NCI-H146 treated with DMSO at 0.1 percent for 48 hours (cell line): Measurements from ENCODE around the gene SUFU.

ENCODE experiments used
- DNase-seq: peaks from one replicate; lab custom pipeline; 2025; ENCODE audit not compliant: unreplicated experiment; lab: John Stamatoyannopoulos, UW

The SUFU gene

DNA sequence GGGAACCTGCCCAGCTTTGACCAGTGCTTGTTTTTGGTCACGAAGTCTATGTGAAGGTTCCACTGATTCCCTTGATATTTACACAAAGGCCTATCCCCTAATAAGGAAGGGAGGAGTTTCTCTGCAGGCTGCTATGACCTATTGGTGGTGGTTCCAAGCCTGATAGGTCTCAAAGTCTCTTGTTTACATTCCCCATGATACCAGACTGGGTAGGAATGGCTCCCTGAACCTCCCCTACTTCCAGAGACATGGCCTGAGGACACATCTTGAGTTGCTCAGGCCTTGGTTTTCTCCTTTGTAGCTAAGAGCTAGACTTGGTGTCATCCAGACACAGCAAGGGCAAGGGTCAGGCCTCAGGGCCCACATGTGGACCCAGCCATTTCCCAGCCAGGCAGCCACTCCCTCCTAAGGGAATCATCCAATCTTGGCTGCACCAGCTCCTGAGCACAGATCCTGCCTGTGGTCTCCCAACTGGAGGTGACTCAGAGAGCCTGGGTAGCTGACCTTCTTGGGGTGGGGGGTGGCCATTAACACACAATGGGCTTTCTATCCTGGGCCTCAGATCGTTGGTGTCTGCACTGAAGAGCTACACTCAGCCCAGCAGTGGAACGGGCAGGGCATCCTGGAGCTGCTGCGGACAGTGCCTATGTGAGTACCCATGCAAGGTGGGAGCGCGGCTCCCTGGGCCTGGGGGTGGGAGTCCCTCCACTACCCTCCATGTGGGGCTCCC is 89.5 kb downstream of the SUFU start:
- DNase-seq: no peak

DNA sequence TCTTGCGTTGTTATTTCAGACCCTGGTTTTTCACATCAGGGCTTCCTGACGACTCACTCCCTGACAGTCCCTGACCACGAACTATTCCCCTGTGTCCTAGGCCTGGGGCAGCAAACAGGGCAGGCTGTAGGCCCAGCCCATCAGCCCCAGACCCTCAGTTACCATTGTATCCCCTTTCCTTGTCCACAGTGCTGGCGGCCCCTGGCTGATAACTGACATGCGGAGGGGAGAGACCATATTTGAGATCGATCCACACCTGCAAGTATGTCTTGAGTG is 90.0 kb downstream of the SUFU start:
- DNase-seq: no peak

DNA sequence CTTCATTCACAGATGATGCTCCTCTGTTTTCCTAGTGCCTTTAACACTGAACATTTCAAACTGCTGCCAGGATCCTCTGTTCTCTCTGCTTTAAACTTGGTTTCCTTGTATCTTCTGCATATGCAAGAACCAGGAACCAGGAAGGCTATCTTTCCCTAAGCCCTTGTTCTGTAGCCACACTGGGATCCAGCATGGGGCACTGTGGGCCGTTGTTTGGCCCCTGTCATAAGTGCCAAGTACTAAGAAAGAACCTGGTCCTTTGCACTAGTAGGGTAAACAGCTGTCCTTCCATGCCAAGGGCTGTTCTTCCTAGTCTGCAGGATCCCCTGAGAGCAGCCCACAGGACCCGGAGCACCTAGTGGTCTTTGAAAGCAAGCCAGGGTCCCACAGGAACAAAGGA is 91.5 kb downstream of the SUFU start:
- no peak for DNase-seq

DNA sequence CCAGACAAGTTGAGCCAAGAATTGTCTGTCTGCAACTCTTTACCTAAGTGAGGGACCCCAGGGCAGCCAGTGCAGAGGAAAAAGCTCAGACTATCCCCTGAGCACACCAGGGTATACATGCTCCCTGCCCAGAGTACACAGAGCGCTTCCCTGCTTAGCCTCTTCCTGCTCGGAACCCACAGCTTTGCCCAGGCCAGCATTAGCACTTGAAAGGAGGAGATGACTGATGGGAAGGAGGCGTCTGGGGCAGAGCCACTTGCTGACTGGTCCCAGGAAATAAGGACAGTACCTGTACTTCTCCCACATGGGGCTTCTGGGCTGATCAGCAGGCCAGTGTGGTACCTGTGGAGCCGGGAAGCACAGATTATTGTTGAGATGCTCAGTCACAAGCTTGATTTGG is 92.1 kb downstream of the SUFU start:
- no peak for DNase-seq

DNA sequence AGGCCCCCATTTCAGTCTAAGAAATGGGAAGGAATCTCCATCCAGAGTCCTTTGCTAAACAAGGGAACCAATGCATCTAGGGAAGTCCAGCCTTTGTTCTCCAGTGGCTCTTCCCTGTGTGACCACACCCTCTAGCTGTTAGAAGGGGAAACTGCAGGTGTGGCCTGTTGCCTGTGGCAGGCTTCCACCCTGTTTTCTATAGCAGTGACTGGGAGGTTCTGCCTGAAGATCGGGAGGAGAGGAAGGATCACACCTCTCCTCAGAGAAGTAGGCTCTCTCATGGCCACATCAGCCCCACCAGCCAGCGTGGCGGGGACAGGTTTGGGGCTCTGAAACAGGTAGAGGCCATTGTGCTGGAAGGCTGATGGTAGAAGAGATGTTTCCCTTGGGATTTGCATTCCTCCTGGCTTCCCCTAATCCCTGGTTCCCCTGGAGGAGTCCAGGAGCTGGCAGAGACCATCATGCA is 92.8 kb downstream of the SUFU start:
- peak; percentile 32 for DNase-seq

DNA sequence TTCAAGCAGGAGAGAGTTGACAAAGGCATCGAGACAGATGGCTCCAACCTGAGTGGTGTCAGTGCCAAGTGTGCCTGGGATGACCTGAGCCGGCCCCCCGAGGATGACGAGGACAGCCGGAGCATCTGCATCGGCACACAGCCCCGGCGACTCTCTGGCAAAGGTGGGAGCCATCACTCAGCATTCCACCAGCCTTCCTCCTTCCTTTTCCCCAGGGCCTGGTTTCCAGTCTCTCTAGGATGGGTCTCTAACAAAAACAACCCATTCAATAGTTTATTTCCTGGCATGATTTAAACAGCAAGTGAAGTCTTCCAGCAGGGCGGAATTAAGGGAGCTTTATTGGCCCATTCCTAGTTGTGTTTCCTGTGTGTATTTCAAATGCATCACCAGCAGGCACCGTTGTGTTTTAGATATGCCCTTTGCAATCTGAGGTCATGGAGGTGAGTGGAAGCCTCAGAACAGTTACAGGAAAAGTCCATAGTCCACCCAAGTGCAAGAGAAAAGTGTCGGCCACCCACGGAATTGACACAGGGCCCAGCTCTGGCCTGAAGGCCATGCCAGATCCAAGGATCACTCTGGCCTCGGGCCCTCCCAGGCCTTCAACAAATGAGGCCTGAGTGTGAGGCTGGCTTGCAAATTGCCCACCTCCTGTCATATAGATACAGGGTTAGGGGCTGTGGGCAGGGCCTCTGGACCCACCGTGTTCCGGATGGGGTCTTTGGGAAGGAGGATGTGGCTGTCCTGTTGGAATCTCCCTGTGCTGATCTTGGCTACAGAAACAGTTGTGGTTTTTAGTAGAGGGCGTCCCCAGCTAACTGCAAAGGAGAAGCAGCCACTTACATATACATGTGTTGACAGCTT is 93.6 kb downstream of the SUFU start:
- DNase-seq: no peak

DNA sequence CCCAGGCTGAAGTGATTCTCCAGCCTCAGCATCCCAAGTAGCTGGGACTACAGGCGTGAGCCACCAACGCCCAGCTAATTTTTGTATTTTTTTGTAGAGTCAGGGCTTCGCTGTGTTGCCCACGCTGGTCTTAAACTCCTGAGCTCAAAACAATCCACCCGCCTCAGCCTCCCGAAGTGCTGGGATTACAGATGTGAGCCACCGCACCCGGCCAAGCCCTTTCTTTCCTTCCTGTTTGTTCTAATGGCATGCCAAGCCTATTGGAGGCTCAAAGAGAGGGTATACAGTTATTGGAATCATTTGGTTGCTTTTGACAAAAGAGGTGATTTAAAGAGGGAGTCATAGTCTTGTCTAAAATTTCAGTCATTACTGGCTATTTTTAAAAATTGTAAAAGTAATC is 94.5 kb downstream of the SUFU start:
- DNase-seq: no peak

DNA sequence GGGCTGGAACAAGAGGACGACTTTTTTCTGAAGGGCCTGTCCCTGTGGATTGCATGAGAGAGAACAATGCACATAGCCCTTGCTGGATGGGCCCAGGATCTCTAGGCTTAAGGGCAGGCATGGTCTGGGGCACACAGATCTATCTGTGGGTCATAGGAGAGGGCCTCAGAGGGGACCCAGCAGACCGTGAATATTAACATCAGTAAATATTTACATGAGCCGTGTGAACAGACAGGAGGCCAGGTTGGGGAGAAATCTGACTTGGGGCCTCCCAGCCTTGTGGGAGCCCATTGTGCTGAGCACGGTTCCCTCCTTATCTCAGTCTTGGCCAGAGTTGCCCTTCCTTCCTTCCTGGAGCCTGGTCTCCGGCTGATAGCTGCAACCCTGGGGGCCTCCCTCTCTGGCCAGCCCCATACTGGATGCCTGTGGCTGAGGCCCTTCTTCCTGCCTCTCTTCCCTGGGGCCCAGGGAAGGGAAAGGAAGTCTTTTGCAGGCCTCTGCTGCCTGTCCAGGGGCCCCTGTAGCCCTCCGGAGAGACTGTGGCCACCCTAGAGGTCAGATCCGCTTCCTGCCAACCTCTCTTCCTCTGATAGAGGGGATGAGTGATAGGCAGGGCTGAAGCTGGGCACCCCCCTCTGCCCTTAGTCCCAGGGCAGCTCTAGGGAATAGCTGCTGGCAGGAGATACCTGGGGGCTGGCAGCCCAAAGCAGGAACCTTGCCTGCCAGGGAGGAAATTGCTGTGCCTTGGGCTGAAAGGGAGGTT is 96.0 kb downstream of the SUFU start:
- no peak for DNase-seq

DNA sequence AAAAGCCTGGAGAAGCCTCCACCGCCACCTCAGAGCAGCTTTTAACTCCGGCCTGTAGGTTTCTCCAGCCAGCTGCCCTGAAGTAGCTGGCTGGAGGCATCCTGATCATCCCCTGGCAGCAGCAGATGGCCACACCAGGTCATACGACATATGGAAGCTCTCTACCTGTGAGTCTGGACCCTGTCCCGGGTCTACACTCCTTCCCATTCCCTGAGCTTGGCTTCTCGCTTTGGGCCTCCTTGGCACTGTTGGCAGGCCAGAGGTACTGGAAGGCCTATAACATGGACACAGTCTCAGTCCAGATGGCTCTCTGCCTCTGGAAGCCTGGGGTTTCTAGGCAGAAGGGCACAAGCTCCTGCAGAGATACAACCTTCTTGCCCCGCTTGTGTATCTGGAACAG is 97.0 kb downstream of the SUFU start:
- DNase-seq: no peak

DNA sequence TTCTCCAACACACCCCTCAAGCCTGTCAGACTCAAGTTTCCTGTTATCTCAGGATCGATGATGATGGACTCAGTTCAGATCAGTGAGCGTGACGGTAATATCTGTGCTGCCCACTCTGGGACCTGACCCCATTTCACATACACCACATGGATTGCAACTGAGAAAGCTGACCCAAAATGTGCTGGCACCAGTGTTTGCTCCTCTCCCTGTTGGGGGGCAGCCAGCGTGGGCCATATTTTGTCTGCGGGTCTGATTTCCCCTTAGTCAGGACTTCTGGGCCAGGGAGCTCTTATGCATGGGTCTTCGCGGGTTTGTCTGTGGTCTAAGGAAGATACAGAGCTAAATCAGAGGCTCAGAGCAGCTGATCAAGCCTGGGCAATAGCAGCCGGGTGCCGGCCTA is 97.9 kb downstream of the SUFU start:
- DNase-seq: no peak

DNA sequence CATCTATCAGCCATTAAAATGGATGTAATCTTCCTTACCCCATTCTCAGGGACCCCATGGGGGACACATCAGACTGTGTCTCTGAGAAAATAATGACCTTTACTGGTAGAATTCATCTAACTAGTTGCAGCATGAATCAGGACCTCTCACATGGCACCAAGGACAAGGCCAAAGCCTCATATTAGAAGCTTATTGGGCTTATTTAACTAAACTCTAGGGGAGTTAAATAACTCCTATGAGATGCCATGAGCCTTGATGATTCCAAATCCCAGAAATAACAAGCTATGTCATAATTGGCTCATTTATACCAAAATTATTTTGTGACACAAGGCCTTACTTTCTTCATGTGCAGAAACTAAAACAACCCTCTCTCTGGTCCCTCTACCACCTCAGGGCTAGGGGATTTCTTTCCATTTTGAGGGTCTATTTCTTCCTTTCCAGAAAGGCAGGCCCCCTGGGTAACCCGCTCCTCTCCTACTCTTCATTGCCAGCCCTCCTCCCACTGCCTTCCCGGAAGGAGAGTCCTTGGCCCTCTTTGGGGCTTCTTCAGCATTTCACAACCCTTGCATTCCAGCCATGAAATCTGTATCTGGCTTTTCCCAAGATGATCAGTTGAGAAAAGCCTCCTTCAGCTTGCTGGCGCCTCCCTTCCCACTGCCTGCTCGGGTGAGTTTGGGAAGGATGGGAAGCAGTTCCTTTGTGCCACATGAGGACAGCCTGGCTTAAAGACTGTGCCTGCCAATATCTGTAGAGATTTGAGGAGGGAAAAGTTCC is 98.7 kb downstream of the SUFU start:
- DNase-seq: no peak

DNA sequence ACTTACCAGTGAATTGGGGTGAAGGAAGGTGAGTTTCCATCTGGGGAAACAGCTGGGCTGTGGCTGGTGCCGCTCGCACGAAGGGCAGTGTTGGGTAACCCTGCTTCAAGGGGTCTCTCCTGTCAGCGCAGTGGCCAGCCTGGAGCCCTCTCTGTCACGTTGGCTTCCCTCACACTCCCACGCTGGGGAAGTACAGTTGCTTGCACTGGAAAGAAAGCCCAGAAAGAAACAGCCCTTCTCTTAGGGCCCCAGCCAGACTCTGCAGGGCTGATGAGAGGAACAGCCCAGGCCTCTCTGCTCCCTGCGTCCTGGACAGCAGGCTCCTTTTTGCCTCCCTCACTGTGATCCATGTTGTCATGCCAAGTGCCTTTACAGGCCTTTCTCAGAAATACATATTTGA is 100.2 kb downstream of the SUFU start:
- no peak for DNase-seq

DNA sequence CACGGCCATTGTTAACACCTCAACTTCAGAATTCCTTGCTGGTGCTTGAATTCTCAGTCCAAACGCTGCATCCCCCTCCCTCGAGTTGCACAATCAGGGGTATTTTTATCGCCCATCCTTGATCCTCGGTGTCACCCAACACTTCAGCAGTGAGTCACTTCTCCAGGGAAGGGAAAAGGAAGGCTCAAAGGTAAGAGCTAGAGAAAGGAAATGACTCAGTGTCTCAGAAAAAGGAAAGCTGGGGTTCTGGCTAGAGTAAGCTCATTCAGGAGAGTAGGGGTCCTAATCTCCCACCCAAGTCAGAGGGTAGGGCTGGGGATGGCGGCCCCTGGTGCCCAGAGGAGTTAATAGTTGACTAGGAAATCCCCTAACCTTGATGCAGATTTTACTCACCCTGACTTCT is 100.7 kb downstream of the SUFU start:
- DNase-seq: no peak

DNA sequence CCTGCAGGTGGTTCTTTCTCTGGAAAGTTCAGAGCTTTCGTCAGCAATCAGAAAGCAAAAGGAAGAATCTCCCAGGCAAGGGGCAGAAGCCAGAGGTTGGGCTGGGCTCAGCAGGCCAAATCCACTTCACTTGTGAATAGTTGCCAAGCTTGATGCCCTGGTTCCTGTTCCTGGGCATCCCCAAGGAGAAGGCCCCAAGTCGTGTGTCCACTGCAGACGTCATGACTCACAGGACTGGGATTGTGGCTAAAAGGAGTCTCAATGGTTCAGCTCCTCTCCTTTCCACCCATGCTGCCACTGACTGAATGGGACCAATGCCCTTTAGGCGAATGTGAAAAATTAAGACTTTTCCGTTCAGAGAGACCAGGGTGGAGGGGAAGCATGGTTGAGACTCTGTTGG is 101.9 kb downstream of the SUFU start:
- DNase-seq: no peak

DNA sequence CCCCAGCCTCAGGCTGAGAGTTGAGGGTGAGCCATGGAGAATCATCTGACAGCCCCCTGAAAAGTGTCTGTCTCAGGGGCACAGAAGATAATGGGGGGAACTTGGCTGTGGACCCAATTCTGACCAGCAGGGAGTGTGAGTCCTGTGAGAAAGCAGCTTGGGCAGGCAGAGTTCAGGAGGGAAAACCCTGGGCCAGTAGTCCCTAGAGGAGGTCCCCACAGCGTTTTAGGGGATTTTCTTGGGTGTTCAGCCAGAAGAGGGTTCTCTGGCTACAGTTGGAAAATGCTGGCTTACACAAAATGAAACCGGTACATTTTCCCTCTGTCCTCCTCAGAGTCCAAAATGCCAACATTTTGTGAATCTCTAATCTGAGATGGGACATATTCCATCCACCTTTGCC is 104.7 kb downstream of the SUFU start:
- no peak for DNase-seq

DNA sequence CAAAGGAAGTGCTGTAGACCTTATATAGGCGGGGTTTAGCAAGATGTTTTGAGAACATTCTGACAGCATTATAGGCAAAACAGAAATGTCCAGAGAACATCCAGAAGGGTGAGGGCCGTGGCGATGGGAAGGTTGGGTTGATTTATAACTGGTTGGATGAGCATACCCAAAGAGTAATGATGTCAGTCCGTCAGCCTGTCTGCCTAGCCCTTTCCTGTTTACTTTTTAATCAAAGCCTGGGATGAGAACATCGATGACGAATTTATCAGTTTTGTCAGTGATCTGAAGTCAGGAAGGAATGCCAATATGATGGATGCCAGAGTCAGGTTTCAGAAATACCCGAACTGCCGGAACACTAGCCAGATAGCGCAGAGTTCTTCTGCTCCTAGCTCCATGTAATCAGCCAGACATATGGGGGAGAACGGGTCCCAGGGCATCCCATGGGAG is 106.7 kb downstream of the SUFU start:
- no peak for DNase-seq

DNA sequence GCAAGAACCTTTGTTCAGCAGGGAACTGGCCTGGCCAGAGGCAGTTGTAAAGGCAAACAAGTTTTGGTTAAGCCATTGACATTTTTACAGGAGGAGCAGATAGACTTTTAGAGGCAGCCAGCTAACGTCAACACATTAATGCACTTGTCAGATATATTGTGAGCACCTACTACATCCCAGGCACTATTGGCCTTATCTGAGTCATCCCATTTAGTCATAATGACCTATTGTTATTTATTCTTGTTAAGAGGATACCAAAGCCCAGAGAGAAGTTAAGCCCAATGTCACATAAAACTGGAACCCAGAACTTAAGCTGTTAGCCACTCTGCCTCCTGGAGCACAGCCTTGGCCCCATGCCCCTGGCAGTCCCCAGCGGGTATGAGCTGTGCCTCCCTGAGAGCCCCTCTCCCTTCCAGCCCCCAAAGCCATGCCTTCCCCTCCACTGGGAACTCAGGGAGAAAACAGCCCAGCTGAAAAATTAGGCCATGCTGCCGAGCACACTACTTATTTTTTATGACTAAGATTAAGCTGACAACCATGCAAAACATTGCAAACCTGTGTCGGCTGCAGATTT is 107.8 kb downstream of the SUFU start:
- no peak for DNase-seq

DNA sequence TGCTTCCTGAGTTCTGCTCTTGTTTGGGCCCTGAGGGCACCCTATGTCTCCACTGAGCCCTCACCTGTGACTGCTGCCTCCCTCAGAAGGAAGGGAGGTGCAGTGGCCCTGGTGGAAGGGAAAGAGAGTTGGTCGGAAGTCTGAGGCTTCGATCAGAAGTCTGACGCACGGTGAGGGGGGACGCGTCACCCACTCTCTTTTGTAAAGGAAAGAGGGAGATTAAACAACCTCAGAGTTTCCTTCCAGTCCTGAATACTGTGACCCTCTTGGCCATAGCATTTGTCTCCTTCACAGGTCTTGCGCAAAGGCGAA is 109.1 kb downstream of the SUFU start:
- no peak for DNase-seq

DNA sequence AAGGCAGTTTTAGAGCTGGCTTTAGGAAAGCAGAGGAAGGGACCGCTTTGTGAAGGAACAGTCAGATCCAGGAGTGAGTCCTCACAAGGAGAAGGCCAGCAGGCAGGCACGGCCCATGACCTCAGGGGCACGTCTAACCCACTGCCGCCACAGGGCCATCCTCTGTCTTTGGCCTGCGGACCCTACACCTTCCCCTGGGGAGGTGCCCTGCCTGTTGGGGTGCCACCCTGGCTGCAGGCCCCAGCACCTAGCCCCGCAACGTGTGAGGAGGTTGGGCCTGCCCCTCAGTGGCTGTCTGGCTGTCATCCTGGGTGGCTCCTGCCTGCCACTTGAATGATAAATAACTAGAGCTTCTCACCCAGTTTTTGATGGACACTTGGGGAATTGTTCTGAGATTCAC is 109.5 kb downstream of the SUFU start:
- DNase-seq: no peak

DNA sequence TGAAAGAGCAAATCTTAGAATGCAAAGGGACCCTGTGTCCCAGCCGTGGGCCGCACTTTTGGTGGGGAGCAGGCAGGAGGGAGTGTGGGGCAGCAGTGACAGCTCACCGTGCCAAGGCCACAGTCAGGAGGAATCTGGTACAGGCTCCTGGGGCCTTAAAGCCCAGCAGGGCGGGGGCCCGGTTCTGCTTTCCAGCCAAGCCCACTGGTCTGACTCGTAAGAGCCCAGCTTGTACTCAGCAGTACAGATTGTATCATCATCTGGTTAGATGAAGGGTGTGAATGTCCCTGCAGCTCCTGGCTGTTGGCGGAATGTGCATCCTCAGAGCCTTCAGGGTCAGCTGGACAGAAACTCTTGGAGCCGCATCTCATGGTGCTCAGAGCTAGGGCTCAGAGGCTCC is 110.0 kb downstream of the SUFU start:
- no peak for DNase-seq

DNA sequence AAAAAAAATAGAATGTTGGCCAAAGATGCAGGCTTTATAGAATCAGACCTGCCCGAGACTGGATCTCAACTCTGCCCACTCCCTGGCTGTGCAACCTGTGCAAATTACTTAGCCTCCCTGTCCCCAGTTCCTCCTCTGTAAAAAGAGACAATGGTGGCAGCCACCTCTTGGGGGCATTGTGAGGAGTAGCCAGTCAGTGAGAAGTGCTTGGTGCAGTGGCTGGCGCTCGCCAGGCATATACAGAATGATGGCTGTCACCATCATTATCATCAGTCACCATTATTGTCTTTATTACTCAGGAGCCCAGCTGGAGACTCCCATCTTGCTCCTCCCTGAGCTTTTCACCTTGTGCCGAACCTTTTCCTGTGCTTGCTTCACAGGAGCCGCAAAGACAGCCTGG is 111.1 kb downstream of the SUFU start:
- no peak for DNase-seq
